ENCODE results near the gene NSMF. TPM values are rescaled to one million over a fixed set of nuclear protein-coding genes. Genes with fewer than 3 reads are reported as not detected.
A peak's percentile ranks its signal among the peaks of the same experiment; 100 is the strongest.

The NSMF gene
- total RNA-seq: 22.5 and 24.7 TPM in 2 replicates

- intact Hi-C loops (cut with micrococcal nuclease): loop anchor here (2.0 kb wide), 2 partner anchors 146 to 668 kb away; partner anchors contain the start of genes ARRDC1 and TMEM141
- peaks cover 7% of the 10 kb centered on the region for H3K36me3 Mint-ChIP-seq (ENCODE audit: low read depth)
- no peak for TF ChIP-seq CTCF (IDR thresholded peaks at IDR 0.05)
- peak within 1 kb of the TSS; percentile 73 for H3K4me3 Mint-ChIP-seq
- DNase-seq: peak; percentile 98
- POLR2A ChIA-PET: interaction anchor here (1.0 to 1.3 kb wide), 2 partner anchors 13 to 36 kb away, joined by 4 to 9 read pairs; partner anchors contain the start of genes EXD3 and NOXA1
- peak; percentile 76 for ATAC-seq (ENCODE audit: low read depth)
- no peaks in the 10 kb centered on the region for H3K9me3 Mint-ChIP-seq
- CTCF ChIA-PET: interaction anchor here (1.0 kb wide), 1 partner anchor 76 kb away, joined by 3 read pairs; no protein-coding TSS in a partner anchor
- no peaks in the 10 kb centered on the region for H3K27me3 Mint-ChIP-seq
- peaks cover 25% of the 10 kb centered on the region for H3K4me1 Mint-ChIP-seq
- H3K27ac Mint-ChIP-seq: peak within 1 kb of the TSS; percentile 46
Measured at GRCh38 chr9:137459152-137459600, at the start of gene NSMF. Gene NSMF, minus strand, starts transcription at chr9:137459334. Its CDS starts 232 bp downstream, at chr9:137459102.

- H3K4me1 Mint-ChIP-seq: peaks cover 3% of the 10 kb centered on the region
- DNase-seq: no peak
- CTCF ChIA-PET: no interaction called here
- no peak overlapping the region for H3K27ac Mint-ChIP-seq
- no peaks in the 10 kb centered on the region for H3K27me3 Mint-ChIP-seq
- no peak for ATAC-seq (ENCODE audit: low read depth)
- TF ChIP-seq CTCF (IDR thresholded peaks at IDR 0.05): no peak
- peaks cover 7% of the 10 kb centered on the region for H3K36me3 Mint-ChIP-seq (ENCODE audit: low read depth)
- no peak overlapping the region for H3K4me3 Mint-ChIP-seq
- H3K9me3 Mint-ChIP-seq: no peaks in the 10 kb centered on the region
- POLR2A ChIA-PET: no interaction called here
- intact Hi-C loops (cut with micrococcal nuclease): no loop called here
Measured at GRCh38 chr9:137506702-137507171, 47.6 kb upstream of the NSMF start.

- no peak overlapping the region for H3K4me3 Mint-ChIP-seq
- H3K4me1 Mint-ChIP-seq: peaks cover 3% of the 10 kb centered on the region
- intact Hi-C loops (cut with micrococcal nuclease): no loop called here
- ChIA-PET POLR2A (no interaction called here), CTCF (no interaction called here)
- H3K27me3 Mint-ChIP-seq: no peaks in the 10 kb centered on the region
- TF ChIP-seq CTCF (IDR thresholded peaks at IDR 0.05): no peak
- H3K27ac Mint-ChIP-seq: no peak overlapping the region
- H3K9me3 Mint-ChIP-seq: no peaks in the 10 kb centered on the region
- peaks cover 7% of the 10 kb centered on the region for H3K36me3 Mint-ChIP-seq (ENCODE audit: low read depth)
- DNase-seq (no peak), ATAC-seq (ENCODE audit: low read depth) (no peak)
Measured at GRCh38 chr9:137506274-137506673, 47.1 kb upstream of the NSMF start.

- DNase-seq (no peak), ATAC-seq (ENCODE audit: low read depth) (no peak)
- peaks cover 3% of the 10 kb centered on the region for H3K4me1 Mint-ChIP-seq
- intact Hi-C loops (cut with micrococcal nuclease): no loop called here
- CTCF ChIA-PET: no interaction called here
- H3K36me3 Mint-ChIP-seq (ENCODE audit: low read depth): peaks cover 7% of the 10 kb centered on the region
- H3K27ac Mint-ChIP-seq: no peak overlapping the region
- no peak for TF ChIP-seq CTCF (IDR thresholded peaks at IDR 0.05)
- no peaks in the 10 kb centered on the region for H3K27me3 Mint-ChIP-seq
- H3K4me3 Mint-ChIP-seq: no peak overlapping the region
- H3K9me3 Mint-ChIP-seq: no peaks in the 10 kb centered on the region
- POLR2A ChIA-PET: interaction anchor here (0.7 kb wide), 1 partner anchor 625 kb away, joined by 7 read pairs; no protein-coding TSS in a partner anchor
Measured at GRCh38 chr9:137505421-137506140, 46.4 kb upstream of the NSMF start.

GRCh38 chr9:137504432-137504777, 45.3 kb upstream of the NSMF start:
- TF ChIP-seq CTCF (IDR thresholded peaks at IDR 0.05): no peak
- DNase-seq (no peak), ATAC-seq (ENCODE audit: low read depth) (no peak)
- no peak overlapping the region for H3K4me3 Mint-ChIP-seq
- peaks cover 7% of the 10 kb centered on the region for H3K36me3 Mint-ChIP-seq (ENCODE audit: low read depth)
- no peak overlapping the region for H3K27ac Mint-ChIP-seq
- no peaks in the 10 kb centered on the region for H3K27me3 Mint-ChIP-seq
- no peaks in the 10 kb centered on the region for H3K9me3 Mint-ChIP-seq
- intact Hi-C loops (cut with micrococcal nuclease): no loop called here
- H3K4me1 Mint-ChIP-seq: peaks cover 3% of the 10 kb centered on the region
- ChIA-PET CTCF (no interaction called here), POLR2A (no interaction called here)
